Epithelial cell of esophagus (primary cell): ENCODE results near the gene FGD3.

ENCODE experiments used
- DNase-seq: peaks from one replicate; pipeline ENCODE4 v3.0.0; 2010; ENCODE audit warnings: low read depth
- H3K4me3 ChIP-seq: 2 replicates; pipeline ENCODE4 v1.5.1; 2011; ENCODE audit warnings: mild to moderate bottlenecking, low read length, control low read depth
- TF ChIP-seq, protein P1 (sequence below): IDR thresholded peaks from 2 replicates; pipeline ENCODE4 v1.5.1; 2011; ENCODE audit warnings: low read depth, mild to moderate bottlenecking, low read length, control low read depth, inconsistent platforms; ENCODE audit not compliant: insufficient read depth; ENCODE audit errors: missing control alignments

The FGD3 gene

DNA sequence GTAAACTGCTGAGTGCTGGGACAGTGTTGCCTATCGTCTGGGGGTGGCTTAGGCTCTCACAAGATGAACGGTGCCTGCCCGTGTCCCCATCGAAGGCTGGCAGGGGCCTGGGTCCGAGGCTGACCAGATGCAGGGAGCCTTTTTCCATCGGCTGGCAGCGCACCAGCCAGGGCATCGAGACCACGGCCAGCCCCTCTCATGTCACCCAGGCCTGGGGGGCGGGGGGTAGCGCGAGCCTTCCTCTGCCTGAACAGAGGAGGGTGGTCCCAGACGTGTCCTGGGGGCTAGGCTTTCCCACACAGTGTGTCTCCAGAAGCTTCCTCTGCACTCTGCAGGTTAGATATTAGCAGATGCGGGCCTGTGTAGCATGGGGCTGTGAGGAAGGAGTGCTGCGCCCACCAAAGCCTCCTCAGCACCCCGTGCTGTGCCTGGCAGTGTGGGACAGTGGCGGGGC is 17.3 kb downstream of the FGD3 start:
- TF ChIP-seq, protein P1, sequence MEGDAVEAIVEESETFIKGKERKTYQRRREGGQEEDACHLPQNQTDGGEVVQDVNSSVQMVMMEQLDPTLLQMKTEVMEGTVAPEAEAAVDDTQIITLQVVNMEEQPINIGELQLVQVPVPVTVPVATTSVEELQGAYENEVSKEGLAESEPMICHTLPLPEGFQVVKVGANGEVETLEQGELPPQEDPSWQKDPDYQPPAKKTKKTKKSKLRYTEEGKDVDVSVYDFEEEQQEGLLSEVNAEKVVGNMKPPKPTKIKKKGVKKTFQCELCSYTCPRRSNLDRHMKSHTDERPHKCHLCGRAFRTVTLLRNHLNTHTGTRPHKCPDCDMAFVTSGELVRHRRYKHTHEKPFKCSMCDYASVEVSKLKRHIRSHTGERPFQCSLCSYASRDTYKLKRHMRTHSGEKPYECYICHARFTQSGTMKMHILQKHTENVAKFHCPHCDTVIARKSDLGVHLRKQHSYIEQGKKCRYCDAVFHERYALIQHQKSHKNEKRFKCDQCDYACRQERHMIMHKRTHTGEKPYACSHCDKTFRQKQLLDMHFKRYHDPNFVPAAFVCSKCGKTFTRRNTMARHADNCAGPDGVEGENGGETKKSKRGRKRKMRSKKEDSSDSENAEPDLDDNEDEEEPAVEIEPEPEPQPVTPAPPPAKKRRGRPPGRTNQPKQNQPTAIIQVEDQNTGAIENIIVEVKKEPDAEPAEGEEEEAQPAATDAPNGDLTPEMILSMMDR = no peak
- H3K4me3 ChIP-seq = no peak overlapping the region
- DNase-seq = no peak

DNA sequence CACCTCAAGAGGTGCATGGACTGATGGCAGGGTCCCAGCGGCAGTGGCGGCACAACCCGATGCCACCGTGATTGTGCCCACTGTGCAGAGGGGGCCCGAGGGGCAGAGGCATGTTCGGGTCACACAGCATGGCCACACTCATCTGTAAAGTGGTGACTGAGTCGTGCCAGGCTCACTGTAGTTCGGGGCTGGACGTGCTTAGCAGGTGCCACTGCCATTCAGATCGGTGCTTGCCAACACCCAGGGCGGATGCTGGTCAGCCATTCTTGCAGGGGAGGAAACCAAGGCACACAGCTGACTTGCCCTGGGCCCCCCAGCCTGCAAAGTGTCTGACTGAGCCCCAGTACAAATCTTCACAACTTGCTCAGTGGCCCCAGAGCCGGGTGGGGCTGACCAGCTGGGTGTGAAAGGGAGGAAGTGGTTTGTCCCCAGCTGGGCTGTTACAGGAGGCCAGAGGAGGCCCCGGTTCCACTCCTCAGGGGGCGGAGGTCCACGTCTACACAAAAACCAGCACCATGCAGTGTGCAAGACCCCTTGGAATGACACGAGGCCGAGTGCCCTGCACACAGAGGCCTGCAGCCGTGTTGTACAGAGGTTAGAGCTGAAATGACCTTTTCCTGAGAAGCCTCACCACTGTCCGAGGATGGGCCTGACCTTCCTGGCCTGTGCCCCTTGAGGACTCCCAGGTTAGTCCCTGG is 17.9 kb downstream of the FGD3 start:
- no peak overlapping the region for H3K4me3 ChIP-seq
- TF ChIP-seq, protein P1 = no peak
- no peak for DNase-seq

DNA sequence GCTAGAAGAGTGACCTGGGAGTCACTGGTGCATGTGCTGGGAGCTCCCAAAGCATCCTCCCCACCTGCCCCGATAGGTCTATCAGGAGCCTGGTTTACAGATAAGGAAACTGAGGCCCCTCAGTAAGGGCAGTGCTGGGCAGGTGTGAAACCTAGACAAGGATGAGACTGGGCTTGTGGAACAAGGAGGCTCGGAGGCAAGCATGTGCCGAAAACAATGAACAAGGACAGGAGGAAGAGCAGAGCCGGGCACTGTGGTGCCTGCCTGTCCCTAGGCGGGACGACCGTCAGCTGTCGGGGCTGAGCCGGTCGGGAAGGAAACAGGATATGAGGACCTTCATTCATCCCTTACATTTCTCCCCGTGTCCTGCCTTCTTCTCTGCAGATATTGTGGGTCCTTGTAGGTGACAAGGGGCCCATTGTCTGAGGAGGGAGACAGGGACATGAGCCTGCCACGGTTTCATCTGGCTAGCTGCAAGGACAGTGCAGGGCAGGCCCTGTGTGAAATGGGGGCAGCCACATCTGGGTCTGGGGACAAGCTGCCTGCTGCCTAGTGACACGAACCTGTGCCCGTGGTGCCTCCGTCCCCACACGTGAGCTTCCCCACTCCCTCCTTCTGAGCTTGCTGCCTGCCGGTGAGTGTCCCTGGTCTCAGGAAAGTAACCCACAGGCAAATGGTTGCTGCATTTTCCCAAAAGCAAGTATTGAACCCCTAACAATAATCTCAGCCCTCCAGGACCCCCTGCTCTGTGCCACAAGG is 18.6 kb downstream of the FGD3 start:
- DNase-seq = no peak
- TF ChIP-seq, protein P1 = no peak

DNA sequence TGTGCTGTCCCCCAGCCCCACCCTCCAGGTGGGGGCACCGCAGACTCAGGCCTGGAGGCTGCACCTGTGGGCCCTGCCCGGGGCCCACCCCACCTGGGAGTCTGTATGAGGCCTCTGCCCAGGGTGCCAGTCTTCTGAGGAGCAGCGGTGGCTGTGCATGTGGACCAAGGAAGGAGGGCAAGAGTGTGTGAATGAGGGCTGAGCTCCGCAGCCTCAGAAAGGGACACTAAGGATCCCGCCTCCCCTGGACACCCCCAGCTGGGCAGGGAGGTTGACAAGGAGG is 19.1 kb downstream of the FGD3 start:
- TF ChIP-seq, protein P1 = no peak
- H3K4me3 ChIP-seq = no peak overlapping the region
- DNase-seq = no peak

More for the DNA sequence above, 18.6 kb downstream of the FGD3 start:
- H3K4me3 ChIP-seq = no peak overlapping the region

DNA sequence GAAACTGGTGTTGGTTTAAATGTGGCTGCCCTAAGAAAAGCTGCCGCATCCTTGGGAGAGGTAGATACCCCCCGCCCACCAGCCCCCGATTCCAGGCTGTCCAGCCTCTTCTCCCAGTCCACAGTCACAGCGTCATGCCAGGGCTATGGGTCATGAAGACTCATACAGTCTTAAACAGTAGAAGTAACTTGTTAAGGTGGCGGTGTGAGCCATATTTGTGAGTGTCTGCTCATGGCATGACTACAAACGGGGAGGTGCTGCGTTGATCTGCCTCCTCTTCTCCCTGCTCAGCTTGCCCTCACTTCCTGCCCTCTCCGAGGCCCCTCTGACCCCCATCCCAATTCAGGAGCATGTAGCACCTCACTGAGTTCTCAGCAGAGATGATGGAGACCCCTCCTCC is 20.8 kb downstream of the FGD3 start:
- DNase-seq = no peak
- TF ChIP-seq, protein P1 = no peak
- H3K4me3 ChIP-seq = no peak overlapping the region

DNA sequence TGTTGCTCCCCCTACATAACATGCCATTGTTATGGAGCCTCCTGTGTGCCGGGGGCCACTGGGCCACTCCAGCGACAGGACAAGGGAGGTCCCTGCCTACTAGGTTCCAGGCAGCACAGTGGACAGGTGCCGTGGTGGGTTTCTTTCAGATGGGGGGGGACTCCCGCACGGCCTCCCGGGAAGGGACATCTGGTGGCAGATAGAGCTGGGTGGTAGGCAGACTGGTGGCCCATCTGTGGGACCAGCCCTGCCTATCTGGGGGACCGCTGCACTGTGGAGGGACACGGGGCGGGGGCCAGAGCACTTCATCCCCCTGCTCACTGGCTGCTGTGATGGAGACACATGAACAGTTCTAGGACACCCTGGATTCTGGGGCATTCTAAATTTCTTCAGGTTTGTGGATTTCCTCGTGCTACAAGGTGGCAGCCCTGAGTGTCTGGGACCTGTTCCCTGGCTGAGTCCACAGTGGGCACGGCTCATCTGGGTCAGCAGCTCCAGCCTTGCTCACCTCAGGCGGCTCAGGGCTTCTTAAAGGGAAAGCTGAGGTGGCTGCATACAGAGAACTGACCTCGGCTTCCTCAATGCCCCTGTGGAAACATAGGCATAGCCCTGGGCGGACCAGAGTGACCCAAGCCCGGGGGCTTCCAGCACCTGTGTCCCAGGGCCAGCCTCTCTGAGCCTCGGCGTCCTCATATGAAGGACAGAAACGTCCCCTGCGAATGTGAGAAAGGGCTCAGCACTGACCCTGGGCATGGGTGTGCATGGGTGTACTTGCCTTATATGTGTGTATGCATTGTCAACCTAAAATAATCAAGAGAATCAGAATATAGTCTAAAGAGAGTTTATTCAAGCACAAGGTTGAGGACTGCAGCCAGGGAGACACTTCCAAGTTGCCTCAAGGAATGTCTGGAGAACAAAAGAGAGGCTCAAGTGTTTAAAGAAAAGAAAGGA is 22.5 kb downstream of the FGD3 start:
- no peak overlapping the region for H3K4me3 ChIP-seq
- TF ChIP-seq, protein P1 = no peak
- DNase-seq = no peak
